Testis (tissue), 2 donors: ENCODE data around the gene AADAT.

Experiments used
- POLR2A ChIP-seq: fragments of 450-650 bp; IDR thresholded peaks from one replicate; pipeline ENCODE4 v1.6.1; 2017; ENCODE audit warnings: antibody characterized with exemption, mild to moderate bottlenecking, moderate library complexity
- TF ChIP-seq, protein P1 (sequence below), 3 experiments: fragments of 450-650 bp in 2 of 3; fragments of 200-600 bp in 1 of 3; sonication (generic) in 1 of 3; IDR thresholded peaks; one replicate each; pipeline ENCODE4 v1.5.1; 2016 to 2019; ENCODE audit warnings: antibody characterized with exemption in 3 of 3, mild to moderate bottlenecking in 2 of 3, moderate library complexity in 1 of 3

DNA sequence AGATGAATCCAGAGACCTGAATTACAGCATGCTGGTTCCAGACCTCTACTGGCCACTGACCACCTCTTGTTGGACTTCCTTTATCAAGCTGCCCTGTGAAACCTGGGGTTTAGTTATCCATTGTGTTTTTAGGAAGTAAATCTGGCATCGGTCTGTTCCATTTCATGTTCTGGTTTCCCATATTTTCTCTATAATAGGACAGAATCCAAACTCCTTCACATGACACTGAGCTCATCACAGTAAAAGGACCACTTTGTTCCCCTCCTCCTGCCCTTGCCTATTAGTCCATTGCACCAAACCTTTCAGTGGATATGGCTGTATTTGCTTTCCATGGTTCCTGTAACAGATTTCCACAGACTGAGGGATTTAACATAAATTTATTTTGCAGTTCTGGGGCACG lies 67.5 kb downstream of the AADAT start:
- TF ChIP-seq, protein P1, sequence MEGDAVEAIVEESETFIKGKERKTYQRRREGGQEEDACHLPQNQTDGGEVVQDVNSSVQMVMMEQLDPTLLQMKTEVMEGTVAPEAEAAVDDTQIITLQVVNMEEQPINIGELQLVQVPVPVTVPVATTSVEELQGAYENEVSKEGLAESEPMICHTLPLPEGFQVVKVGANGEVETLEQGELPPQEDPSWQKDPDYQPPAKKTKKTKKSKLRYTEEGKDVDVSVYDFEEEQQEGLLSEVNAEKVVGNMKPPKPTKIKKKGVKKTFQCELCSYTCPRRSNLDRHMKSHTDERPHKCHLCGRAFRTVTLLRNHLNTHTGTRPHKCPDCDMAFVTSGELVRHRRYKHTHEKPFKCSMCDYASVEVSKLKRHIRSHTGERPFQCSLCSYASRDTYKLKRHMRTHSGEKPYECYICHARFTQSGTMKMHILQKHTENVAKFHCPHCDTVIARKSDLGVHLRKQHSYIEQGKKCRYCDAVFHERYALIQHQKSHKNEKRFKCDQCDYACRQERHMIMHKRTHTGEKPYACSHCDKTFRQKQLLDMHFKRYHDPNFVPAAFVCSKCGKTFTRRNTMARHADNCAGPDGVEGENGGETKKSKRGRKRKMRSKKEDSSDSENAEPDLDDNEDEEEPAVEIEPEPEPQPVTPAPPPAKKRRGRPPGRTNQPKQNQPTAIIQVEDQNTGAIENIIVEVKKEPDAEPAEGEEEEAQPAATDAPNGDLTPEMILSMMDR (IDR thresholded peaks at IDR 0.05): no peak
- no peak for TF ChIP-seq POLR2A
